HEK293T (cell line): Measurements from ENCODE around the gene NACC2.

Source experiments
- CTCF ChIA-PET: fragments of 350-600 bp; formaldehyde crosslinking; extraction: SDS; loops from one replicate; lab custom pipeline; 2021; ENCODE audit warnings: antibody characterized with exemption, inconsistent platforms; lab: Yijun Ruan, JAX
- POLR2A ChIA-PET: fragments of 350-600 bp; formaldehyde crosslinking; extraction: SDS; loops from one replicate; lab custom pipeline; 2020; ENCODE audit warnings: antibody characterized with exemption, inconsistent platforms; lab: Yijun Ruan, JAX
- DNase-seq: peaks from one replicate; pipeline ENCODE4 v3.0.0; 2012; ENCODE audit warnings: mixed read lengths; ENCODE audit errors: extremely low spot score
- ARNT ChIP-seq: fragments of 450-650 bp; IDR thresholded peaks from 2 replicates; pipeline ENCODE4 v1.6.1; 2017; ENCODE audit warnings: mild to moderate bottlenecking
- BHLHE40 ChIP-seq: fragments of 450-650 bp; IDR thresholded peaks from 2 replicates; pipeline ENCODE4 v1.6.1; 2016; ENCODE audit warnings: mild to moderate bottlenecking, moderate library complexity, borderline replicate concordance
- CTBP1 ChIP-seq: fragments of 450-650 bp; IDR thresholded peaks from 2 replicates; pipeline ENCODE4 v1.6.1; 2016; ENCODE audit warnings: borderline replicate concordance
- ELF4 ChIP-seq: fragments of 450-650 bp; IDR thresholded peaks from 2 replicates; pipeline ENCODE4 v1.6.1; 2017; ENCODE audit warnings: antibody characterized with exemption
- FOXA1 ChIP-seq: fragments of 450-650 bp; IDR thresholded peaks from 2 replicates; pipeline ENCODE4 v1.6.1; 2016; ENCODE audit warnings: mild to moderate bottlenecking
- FOXK2 ChIP-seq: fragments of 450-650 bp; IDR thresholded peaks from 2 replicates; pipeline ENCODE4 v1.6.1; 2016; ENCODE audit warnings: mild to moderate bottlenecking
- FOXM1 ChIP-seq: fragments of 450-650 bp; IDR thresholded peaks from 2 replicates; pipeline ENCODE4 v1.6.1; 2017; ENCODE audit warnings: mild to moderate bottlenecking, borderline replicate concordance
- HDGF ChIP-seq: fragments of 450-650 bp; IDR thresholded peaks from 2 replicates; pipeline ENCODE4 v1.6.1; 2017; ENCODE audit warnings: antibody characterized with exemption, borderline replicate concordance
- L3MBTL2 ChIP-seq: fragments of 450-650 bp; conservative IDR thresholded peaks from 2 replicates; pipeline ENCODE4 v1.6.1; 2016; ENCODE audit warnings: mild to moderate bottlenecking
- LEF1 ChIP-seq: fragments of 450-650 bp; IDR thresholded peaks from 2 replicates; pipeline ENCODE4 v1.6.1; 2017; ENCODE audit warnings: mild to moderate bottlenecking, borderline replicate concordance
- NFRKB ChIP-seq: fragments of 450-650 bp; IDR thresholded peaks from 2 replicates; pipeline ENCODE4 v1.6.1; 2016; ENCODE audit warnings: mild to moderate bottlenecking, moderate library complexity
- PKNOX1 ChIP-seq: fragments of 450-650 bp; IDR thresholded peaks from 2 replicates; pipeline ENCODE4 v1.6.1; 2016
- SP1 ChIP-seq: fragments of 450-650 bp; IDR thresholded peaks from 2 replicates; pipeline ENCODE4 v1.6.1; 2017
- SUZ12 ChIP-seq: fragments of 450-650 bp; IDR thresholded peaks from 2 replicates; pipeline ENCODE4 v1.6.1; 2016; ENCODE audit warnings: mild to moderate bottlenecking
- TARDBP ChIP-seq: fragments of 450-650 bp; IDR thresholded peaks from 2 replicates; pipeline ENCODE4 v1.6.1; 2016
- ZNF384 ChIP-seq: fragments of 450-650 bp; IDR thresholded peaks from 2 replicates; pipeline ENCODE4 v1.6.1; 2016

The NACC2 gene

GRCh38 chr9:135961277-135961715 is 133.8 kb downstream of the NACC2 start, which contains the start of gene UBAC1:
Gene UBAC1 (minus strand): TSS chr9:135961373. CDS start chr9:135961162, 211 bp downstream.
- DNase-seq = peak; percentile 99
- POLR2A ChIA-PET = interaction anchor here (1.0 kb wide), 2 partner anchors 9 to 56 kb away, joined by 3 to 5 read pairs; no protein-coding TSS in a partner anchor
- CTCF ChIA-PET = interaction anchor here (0.6 kb wide), 1 partner anchor 180 kb away, joined by 3 read pairs; no protein-coding TSS in a partner anchor
- TF ChIP-seq SP1 (no peak), L3MBTL2 (peak; percentile 89), ARNT (peak; percentile 49; the same call in 1 of the 2 replicates), SUZ12 (no peak)

GRCh38 chr9:135960411-135961276 is 134.4 kb downstream of the NACC2 start:
- TF ChIP-seq TARDBP (no peak), CTBP1 (no peak), PKNOX1 (no peak), NFRKB (no peak), SP1 (no peak), HDGF (no peak), ZNF384 (no peak)
- POLR2A ChIA-PET = interaction anchor here (0.7 to 1.0 kb wide), 3 partner anchors 9 to 56 kb away, joined by 3 to 5 read pairs (median 3); no protein-coding TSS in a partner anchor
- CTCF ChIA-PET = no interaction called here
- DNase-seq = no peak

GRCh38 chr9:135959814-135960213 is 135.3 kb downstream of the NACC2 start:
- DNase-seq = no peak

GRCh38 chr9:135958485-135958884 is 136.6 kb downstream of the NACC2 start:
- POLR2A ChIA-PET = no interaction called here

More at GRCh38 chr9:135959814-135960213, 135.3 kb downstream of the NACC2 start:
- TF ChIP-seq ARNT (no peak), NFRKB (no peak), HDGF (no peak), LEF1 (no peak), TARDBP (no peak), FOXM1 (no peak), PKNOX1 (peak; percentile 26; the same call in 1 of the 2 replicates), BHLHE40 (no peak)
- POLR2A ChIA-PET = interaction anchor here (0.7 kb wide), 1 partner anchor 34 kb away, joined by 3 read pairs; no protein-coding TSS in a partner anchor
- CTCF ChIA-PET = interaction anchor here (1.7 kb wide), 1 partner anchor 163 kb away, joined by 4 read pairs; no protein-coding TSS in a partner anchor

GRCh38 chr9:135957431-135957830 is 137.7 kb downstream of the NACC2 start:
- no peak for TF ChIP-seq BHLHE40
- TF ChIP-seq PKNOX1 = no peak
- no peak for TF ChIP-seq SP1
- no peak for TF ChIP-seq ARNT
- TF ChIP-seq LEF1 = no peak
- TF ChIP-seq CTBP1 = no peak
- TF ChIP-seq TARDBP = no peak
- TF ChIP-seq SUZ12 = no peak
- no peak for TF ChIP-seq FOXM1
- TF ChIP-seq ELF4 = no peak
- no peak for TF ChIP-seq L3MBTL2
- no peak for TF ChIP-seq HDGF
- no peak for TF ChIP-seq NFRKB
- TF ChIP-seq FOXK2 = no peak
- TF ChIP-seq FOXA1 = no peak
- TF ChIP-seq ZNF384 = no peak
- ChIA-PET CTCF (interaction anchor here (0.5 kb wide), 1 partner anchor 255 kb away, joined by 3 read pairs; the partner anchor contains the start of gene KCNT1), POLR2A (no interaction called here)
- DNase-seq = no peak

More at GRCh38 chr9:135958485-135958884, 136.6 kb downstream of the NACC2 start:
- CTCF ChIA-PET = interaction anchor here (1.7 kb wide), 1 partner anchor 164 kb away, joined by 4 read pairs; no protein-coding TSS in a partner anchor
- DNase-seq = no peak
- TF ChIP-seq HDGF = no peak
- no peak for TF ChIP-seq SUZ12
- TF ChIP-seq LEF1 = no peak
- TF ChIP-seq CTBP1 = no peak
- TF ChIP-seq BHLHE40 = no peak
- TF ChIP-seq SP1 = no peak
- TF ChIP-seq NFRKB = no peak
- no peak for TF ChIP-seq ELF4
- TF ChIP-seq FOXK2 = no peak
- no peak for TF ChIP-seq FOXM1
- TF ChIP-seq L3MBTL2 = no peak
- TF ChIP-seq TARDBP = no peak
- no peak for TF ChIP-seq PKNOX1
- no peak for TF ChIP-seq ARNT
- no peak for TF ChIP-seq ZNF384
- no peak for TF ChIP-seq FOXA1
